Testis (tissue), 2 donors: Measurements from ENCODE around the gene PALM.

Experiments
- CTCF ChIP-seq, 3 experiments: fragments of 450-650 bp in 2 of 3; fragments of 200-600 bp in 1 of 3; sonication (generic) in 1 of 3; IDR thresholded peaks; one replicate each; pipeline ENCODE4 v1.5.1; 2016 to 2019; ENCODE audit warnings: antibody characterized with exemption in 3 of 3, mild to moderate bottlenecking in 2 of 3, moderate library complexity in 1 of 3
- POLR2A ChIP-seq: fragments of 450-650 bp; IDR thresholded peaks from one replicate; pipeline ENCODE4 v1.6.1; 2017; ENCODE audit warnings: antibody characterized with exemption, mild to moderate bottlenecking, moderate library complexity

GRCh38 chr19:678791-679388 is 29.8 kb upstream of the PALM start:
- TF ChIP-seq CTCF (IDR thresholded peaks at IDR 0.05) = no peak
- no peak for TF ChIP-seq POLR2A
